ENCODE data around the gene SLC30A9.

Gene SLC30A9

DNA sequence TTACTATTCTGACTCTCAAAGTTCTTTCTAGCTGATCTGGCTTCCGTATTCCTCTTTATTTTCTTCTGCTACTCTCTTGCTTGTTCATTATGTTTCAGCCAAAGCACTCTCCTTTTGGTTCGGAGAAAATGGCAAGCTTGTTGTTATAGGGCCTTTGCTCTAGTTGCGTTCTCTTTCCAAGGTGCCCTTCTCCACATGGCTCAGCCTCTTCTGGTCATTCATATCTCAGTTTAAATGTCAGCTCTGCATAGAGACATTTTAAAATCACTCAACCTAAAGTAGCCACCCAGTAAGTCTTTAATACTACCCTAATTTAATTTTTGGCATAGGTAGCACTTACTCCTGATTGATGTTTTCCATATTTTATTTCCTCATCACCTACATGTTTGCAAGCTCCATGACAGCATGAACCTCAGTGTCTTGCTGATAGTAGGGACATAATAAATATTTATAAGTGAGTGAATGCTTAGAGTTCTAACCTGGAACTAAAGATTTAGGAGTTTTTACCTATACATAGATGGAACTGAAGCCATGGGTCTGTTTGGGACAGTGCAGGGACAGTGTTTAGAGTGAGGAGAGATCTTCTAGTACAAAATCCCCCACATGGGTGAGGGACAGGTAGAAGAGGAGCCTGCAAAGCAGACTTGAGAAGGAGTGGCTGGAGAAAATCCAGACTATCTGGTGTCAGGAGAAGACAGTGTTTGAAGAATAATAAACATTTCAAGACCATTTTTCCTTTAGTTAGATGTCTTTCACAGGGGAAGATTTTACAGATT lies 17.9 kb downstream of the SLC30A9 start:
- DNase-seq: no peak

DNA sequence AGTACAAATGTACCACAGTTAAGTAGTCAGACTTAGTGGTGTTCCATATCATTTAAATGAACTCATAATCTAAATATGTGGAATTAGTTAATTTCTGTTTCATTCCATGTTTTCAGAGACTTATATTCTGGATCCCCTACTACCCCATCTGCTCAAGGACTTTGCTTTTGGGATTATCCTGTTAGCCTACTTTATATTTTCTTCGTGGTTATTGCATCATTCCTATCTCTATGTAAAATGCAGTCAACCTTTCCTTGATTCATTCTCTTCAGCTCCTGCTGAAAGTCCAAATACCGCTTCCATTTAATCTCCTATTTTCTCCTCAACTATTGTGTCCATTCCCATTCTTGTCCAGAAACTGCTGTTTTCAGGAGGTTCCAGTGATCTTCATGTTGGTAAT lies 25.1 kb downstream of the SLC30A9 start:
- DNase-seq: no peak

DNA sequence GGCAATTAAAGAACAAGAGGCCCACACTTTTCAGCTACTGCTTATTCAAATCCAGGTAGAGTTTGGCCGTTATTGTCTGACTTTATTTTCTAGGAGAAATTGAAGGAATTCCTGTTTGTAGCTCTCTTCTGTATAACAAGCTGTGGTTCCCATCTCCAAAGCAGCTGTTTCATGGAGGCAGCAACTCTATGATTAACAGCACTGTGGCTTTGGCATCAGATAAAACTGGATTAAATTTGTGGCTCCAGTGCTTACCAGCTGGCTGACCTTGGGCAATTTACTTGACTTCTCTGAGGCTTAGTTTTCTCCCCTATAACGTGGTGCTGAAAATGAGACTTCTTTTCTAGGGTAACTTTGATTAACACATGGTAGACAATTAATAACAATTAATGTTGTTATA lies 28.1 kb downstream of the SLC30A9 start:
- DNase-seq: no peak

DNA sequence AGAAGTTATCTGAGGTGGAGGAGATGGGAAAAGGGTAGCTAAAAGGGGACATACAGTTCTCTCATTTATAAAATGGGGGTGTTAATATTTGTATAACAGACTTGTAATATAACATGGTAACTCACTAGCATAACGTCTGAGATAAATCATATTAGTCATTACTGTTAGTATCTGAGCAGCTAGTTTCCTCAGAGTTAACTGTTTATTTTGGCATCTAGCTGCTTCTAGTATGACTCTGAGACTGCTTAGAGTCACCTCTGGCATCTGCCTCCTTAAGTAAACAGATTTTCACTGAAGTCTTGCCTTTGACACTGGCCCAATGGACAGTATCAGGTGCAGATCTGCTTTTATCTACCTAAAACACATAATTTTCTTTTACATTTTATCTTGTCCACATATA lies 58.1 kb downstream of the SLC30A9 start:
- DNase-seq: no peak

DNA sequence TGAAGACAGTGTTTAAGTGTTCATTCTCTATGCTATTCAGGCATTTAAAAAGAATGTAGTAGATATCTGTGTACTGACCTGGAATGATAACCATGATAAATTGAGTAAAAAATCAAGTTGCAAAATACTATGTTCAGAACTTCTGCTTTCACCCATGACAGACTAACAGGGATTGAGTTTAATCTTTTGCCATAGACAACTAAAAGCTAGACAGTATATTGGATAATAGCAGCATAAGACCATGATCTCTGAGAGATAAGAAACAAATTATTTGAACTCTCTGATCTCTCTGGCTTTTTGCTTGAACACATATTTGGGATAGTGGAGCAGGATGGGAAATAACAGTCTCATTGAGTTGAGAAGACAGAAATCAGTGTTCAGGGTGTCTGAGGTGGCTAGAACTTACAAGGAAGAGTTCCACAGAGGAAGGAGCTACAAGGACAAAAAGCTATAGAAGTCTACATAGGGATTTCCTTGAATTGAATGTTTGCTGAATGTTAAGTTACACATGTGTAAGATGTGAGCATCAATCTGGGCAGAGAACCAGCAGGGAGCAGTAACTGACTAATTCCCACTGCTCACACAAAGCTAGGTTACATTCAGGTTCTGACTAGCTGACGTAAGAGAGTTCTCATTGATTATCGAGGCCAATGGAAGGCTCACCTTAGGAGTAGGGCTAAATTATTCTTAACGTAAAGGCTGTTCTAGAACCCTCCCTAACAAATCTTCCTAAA lies 60.4 kb downstream of the SLC30A9 start:
- no peak for DNase-seq

DNA sequence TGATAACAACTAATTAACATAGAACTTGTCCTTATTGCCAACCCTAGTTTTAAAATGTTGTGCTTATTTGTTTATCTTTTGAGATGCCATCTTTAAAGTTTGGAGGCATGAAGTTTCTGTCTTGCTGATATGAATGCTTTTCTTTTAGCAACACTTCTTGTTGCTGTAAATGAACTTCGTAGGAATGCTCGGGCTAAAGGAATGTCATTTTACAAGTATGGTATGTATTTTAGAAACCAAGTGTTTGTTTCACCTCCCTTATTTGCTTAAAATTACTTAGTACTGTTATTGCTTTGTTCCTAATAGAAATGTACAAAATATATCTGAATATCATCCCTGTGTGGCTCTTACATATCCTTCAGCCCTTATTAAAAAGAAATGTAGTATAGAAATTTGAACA lies 76.1 kb downstream of the SLC30A9 start:
- no peak for DNase-seq

DNA sequence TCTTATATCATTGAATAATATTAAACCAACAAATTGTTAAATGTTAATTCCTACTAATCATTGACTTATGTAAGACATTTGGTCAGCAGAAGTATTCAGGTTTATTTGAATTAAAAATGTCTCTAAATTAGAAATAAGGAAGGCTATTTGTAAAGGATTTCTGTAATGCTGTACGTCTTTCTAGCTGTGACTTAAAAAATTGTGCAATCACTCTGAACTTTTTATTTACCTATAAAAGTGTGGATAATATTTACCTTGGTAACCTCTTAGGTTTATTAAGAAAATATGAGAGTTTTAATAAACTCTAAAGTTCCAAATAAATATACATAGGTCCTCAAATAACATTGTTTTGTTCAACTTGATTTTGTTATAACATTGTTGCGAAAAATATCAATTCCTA lies 76.9 kb downstream of the SLC30A9 start:
- no peak for DNase-seq

DNA sequence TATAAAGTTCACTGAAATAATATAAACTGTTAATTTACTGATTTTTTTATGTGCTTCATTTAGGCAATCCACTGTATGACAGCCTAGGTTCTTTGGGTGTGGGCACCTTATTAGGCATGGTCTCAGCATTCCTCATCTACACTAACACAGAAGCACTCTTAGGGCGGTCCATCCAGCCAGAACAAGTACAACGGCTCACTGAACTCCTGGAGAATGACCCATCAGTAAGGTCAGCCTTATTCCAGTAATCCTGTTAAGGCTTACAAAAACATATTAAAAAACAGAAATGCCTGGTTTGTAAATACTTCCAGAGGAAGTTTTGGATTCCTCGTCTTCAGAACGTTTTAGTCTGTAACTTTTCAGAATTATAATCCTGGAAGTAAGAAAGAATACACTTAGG lies 80.1 kb downstream of the SLC30A9 start:
- no peak for DNase-seq

DNA sequence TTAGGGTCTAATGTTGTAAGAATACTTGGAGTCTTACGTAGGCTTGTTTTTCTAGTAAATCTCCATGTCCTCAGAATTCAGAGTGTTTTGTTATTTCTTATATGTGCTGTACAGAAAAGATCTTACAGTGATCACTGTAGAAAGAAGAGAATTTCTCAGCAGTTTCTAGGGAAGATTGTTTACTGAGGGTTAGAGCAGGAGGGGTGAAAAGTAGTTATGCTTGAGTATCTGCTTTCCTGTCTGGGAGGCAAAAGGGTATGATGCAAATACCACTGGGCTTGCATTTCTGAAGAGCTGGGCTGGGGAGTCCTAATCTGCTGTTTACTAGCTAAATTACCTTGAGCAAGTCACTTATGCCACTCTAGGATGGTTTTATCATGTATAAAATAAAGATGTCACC lies 84.0 kb downstream of the SLC30A9 start:
- DNase-seq: no peak

DNA sequence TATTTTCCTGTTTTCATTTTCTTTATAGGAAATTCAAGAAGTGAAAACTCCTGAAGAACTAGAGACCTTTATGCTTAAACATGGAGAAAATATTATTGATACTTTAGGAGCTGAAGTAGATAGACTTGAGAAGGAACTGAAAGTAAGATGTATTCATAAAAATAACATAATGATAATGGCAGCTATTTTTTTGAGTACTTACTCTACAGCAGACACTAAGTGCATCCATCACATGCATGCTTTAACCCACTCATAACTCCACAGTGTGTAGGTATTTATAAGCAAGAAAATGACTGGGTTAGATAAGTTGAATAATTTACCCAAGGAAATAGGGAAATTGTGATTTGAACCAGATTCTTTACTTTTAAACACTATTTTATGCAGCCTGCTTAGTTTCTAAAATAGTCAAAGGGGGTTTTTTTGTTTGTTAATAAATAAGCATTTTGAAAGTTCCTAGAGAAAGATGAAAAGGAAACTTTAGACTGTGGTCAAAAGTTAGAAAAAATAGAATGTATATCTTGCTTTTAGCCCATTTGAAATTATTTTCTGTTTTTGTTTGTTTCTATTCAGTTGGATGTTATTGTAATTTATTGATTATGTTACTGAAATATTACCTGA lies 88.0 kb downstream of the SLC30A9 start:
- DNase-seq: no peak

DNA sequence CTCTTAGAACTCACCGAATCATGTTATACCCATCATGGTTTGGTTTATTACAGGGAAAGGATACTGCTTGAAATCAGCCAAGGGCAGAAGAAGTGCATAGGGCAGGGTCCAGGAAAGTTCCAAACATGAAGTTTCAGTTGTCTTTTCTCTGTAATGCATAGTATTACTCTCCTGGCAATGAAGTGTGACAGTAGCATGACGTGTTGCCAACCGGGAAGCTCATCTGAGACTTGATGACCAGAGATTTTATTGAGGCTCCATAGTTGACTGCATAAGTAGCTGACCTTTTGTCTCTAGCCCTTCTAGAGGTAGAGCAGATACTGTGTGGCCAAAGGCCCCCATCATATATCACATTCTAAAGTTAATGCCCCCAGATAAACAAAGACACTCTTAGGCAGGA lies 90.0 kb downstream of the SLC30A9 start:
- no peak for DNase-seq

DNA sequence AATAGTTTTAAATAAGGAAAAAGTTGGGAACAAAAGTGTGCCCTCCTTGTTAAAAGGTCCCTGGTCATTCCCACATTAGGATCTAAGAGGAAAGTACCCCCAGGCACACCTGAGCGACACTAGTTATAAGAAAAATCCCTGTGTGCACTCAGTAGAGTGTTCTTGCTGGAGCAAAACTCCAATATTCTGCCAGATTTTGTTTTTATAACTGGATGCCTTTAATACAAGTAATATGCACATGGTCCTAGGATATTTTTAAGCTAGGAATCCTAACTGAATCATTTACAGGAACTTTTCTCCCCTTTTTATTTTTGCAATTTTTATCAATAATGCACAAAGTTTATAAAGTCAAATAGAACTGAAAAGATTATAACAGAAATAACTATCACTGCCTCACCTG lies 93.5 kb downstream of the SLC30A9 start:
- no peak for DNase-seq

DNA sequence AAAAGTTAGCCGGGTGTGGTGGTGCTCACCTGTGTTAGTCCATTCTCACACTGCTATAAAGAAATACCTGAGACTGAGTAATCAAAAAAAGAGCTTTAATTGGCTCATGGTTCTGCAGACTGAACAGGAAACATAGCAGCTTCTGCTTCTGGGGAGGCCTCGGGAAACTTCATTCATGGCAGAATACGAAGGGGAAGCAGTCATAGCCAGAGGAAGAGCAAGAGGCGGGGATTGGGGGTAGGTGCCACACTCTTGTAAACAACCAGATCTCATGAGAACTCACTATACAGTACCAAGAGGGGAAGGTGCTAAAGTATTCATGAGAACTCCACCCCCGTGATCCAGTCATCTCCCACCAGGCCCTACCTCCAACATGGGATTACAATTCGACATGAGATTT lies 98.1 kb downstream of the SLC30A9 start:
- no peak for DNase-seq

DNA sequence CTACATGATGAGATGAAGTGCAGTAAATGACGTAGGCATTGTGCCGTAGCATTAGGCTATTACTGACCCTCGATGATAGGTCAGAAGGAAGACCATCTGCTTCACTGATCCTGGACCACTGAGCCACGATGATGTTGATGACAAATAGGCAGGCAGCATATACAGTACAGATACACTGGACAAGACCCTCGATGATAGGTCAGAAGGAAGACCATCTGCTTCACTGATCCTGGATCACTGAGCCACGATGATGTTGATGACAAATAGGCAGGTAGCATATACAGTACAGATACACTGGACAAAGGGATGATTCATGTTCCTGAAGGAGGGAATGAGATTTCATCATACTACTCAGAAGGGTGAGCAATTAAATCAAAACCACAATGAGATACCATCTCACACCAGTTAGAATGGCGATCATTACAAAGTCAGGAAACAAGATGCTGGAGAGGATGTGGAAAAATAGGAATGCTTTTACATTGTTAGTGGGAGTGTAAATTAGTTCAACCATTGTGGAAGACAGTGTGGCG lies 111.2 kb downstream of the SLC30A9 start:
- no peak for DNase-seq

DNA sequence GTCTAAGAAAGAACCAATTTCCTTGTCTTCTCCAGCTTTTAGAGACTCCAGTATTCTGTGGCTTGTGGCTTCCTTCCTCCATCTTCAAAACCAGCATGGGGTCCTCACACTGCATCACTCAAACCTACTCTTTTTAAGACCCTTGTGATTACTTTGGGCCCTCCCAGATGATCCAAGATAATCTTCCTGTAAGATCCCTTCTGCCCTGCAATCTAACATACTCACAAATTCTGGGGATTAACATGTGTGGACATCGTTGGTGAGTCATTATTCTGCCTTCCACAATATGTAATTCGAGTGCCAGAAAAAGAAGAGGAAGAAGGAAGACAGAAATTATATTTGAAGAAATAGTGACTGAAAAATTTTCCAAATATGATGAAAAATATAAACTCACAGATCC lies 114.2 kb downstream of the SLC30A9 start:
- DNase-seq: no peak

DNA sequence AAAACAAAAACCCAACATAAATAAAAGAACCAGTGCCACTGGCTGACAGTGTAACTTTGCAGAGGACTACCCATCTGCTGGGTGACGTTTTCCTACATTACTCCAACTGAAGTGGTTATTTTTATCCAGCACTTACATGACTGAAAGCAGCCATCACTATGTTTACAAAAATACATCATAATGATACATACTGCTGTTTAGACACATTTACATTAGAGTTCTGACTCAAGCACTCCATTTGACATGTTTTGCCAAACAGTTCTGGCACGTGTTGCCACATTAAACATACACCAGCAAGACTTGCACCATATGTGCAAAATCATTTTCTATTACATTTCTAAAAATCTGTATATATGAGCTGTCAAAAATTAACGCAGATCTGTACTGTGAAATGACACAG lies 122.5 kb downstream of the SLC30A9 start:
- no peak for DNase-seq

DNA sequence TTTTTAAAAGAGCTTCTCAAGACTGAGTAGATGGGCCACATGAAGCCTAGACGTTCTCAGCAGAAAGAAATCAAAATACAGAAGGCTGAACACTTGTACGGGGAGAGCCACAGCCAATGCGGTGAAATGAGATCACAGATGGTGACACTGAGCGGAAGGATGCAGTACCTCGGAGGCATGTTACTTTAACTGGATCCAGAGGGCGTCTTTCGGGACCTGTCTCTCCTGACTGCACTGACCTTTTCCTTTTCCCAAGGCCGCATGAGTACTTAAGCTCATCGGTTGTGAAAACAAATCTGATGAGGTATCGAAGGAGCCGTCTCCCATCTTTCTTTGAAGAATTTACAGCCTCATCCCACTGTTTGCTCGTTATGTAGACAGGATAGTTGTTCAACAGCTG lies 129.6 kb downstream of the SLC30A9 start:
- DNase-seq: no peak

DNA sequence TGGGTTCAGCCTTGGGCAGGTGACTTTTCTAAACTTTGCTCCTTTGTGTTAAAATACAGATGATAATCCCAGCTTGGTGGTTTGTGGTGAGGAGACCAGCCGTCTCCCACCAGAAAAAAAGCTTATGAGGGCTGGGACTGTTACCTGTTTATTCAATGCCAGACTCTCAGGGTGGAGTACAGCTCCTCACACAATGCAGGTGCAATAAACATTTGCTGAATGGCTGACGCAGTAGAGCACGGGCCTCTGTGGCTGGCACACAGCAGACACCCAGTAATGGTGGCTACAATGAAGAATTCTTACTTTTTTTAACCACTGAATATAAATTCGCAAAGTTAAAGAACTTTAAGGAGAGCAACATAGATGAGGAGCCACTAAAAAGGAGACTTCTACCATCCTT lies 131.9 kb downstream of the SLC30A9 start:
- no peak for DNase-seq

DNA sequence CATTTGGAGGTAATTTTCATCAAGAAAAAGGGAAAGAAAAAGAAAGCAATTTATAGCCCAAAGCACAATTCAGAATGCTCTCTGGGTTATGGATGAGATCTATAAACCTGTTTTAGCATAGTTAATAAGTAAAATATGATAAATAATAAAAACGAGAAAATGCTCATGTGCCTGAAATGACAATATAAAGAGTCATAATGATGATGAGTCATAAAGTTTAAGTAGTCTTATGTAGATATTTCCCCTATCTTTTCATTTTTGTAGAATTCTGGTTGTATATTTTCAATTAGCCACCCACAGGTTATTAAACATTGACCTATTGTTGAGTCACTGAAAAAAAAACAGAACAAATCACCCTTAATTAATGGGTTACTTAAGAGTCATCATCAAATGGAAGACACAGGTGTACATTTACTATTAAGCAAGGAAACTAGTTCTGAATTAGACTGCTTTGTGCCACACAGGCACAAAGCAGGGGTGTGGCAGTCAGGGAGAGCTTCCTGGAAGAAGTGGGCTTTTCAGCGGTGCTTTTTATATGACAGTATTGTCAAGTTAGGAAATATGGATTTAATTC lies 132.8 kb downstream of the SLC30A9 start:
- no peak for DNase-seq

DNA sequence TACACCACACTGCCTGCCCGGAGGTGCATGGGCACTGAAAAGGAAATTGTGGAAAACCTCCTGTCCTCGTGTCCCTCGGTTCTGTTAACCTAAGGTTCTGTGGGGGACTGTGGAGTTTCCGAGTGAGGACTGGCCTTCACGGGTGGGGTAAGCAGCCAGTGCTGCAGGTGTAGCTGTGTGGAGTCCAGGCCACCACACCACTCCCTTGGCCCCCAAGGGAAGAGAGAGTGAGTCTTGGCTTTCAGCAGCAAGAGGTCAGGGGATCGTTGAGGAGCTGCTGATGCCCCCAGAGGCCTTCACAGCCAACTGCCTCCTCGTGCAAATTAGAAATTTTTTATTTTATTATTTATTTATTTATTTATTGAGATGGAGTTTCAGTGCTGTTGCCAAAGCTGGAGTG lies 141.8 kb downstream of the SLC30A9 start:
- DNase-seq: no peak

DNA sequence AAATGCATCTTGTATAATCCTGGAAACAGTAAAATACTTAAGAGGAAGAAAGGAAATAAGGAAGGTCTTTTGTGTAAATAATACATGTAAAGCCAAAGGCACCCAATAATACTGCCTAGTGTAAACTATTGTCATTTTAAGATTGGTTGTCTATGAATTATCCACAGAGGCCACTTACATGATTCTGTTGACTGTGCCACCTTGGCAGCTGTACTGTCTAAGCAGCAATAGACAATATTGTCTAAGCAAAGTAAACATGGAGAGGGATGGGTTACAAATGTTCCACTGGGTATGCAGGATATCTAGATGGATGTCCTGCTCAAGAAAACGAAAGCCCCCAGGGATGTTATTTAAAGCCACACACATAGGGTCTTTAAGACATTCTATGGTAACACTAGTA lies 142.7 kb downstream of the SLC30A9 start:
- DNase-seq: no peak

DNA sequence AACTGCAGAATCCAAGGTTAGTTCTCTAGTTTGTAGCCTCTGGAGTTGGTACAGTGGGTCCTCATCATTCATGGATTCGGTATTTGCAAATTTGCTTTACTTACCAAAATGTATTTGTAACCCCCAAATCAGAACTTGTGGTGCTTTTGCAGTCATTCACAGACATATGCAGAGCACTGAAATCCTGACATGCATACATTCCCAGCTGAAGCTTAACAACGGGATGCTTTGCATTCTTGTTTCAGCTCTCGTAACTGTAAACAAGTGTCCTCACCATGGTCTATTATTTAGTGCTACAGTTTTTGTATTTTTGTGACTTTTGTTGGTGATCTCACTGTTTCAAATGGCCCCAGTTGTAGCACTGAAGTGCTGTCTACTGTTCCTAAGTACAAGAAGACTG lies 146.0 kb downstream of the SLC30A9 start:
- no peak for DNase-seq

Data from activated CD4-positive, CD25-positive, alpha-beta regulatory T cell (primary cell).